Prostate gland (tissue), 2 donors: ENCODE data around the gene HIBCH.

ENCODE experiments used
- POLR2A ChIP-seq: fragments of 450-650 bp; IDR thresholded peaks from one replicate; pipeline ENCODE4 v1.6.1; 2016; ENCODE audit warnings: antibody characterized with exemption, mild to moderate bottlenecking
- TF ChIP-seq, protein P1 (sequence below), 4 experiments: fragments of 200-600 bp in 2 of 4; fragments of 450-650 bp in 2 of 4; sonication (generic) in 2 of 4; IDR thresholded peaks; 1 replicate in 3 of 4; 2 replicates in 1 of 4; pipeline ENCODE4 v1.5.1; 2016 to 2019; ENCODE audit warnings: antibody characterized with exemption in 4 of 4, mild to moderate bottlenecking in 2 of 4, moderate library complexity in 2 of 4

DNA sequence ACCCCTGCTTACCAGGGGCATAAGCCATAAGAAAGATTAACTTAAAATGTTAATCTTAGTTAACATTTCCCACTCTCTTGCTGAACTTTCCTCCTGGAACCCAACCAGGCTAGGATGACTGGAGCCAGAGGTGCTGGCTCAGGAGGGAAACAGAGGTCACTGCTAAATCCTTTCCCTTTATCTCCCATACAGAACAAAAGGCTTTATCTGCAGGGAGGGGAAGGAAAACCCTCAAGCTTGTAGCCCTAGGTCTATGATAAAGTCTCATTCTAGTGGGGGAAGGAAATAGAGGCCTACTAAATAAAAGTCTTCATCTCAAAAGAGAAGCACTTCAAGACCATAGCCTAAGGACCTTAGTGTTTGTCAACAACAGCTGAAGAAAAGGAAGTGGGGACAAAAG lies 18.6 kb downstream of the HIBCH start:
- TF ChIP-seq, protein P1, sequence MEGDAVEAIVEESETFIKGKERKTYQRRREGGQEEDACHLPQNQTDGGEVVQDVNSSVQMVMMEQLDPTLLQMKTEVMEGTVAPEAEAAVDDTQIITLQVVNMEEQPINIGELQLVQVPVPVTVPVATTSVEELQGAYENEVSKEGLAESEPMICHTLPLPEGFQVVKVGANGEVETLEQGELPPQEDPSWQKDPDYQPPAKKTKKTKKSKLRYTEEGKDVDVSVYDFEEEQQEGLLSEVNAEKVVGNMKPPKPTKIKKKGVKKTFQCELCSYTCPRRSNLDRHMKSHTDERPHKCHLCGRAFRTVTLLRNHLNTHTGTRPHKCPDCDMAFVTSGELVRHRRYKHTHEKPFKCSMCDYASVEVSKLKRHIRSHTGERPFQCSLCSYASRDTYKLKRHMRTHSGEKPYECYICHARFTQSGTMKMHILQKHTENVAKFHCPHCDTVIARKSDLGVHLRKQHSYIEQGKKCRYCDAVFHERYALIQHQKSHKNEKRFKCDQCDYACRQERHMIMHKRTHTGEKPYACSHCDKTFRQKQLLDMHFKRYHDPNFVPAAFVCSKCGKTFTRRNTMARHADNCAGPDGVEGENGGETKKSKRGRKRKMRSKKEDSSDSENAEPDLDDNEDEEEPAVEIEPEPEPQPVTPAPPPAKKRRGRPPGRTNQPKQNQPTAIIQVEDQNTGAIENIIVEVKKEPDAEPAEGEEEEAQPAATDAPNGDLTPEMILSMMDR (IDR thresholded peaks at IDR 0.05), result no peak
- TF ChIP-seq POLR2A, result no peak
